PC-3 (cell line): Measurements from ENCODE around the gene AKR7A2. TPM values are rescaled to one million over a fixed set of nuclear protein-coding genes. Genes with fewer than 3 reads are reported as not detected.

Source experiments
- ATAC-seq: fragments of 200-7000 bp; cut with Tn5 transposase; 2 replicates; pipeline ENCODE4 v1.9.1; 2020; ENCODE audit warnings: mild to moderate bottlenecking, moderate library complexity
- BruUV-seq: library from RNA; stranded (reverse); fragments of 400-500 nt; replicated peaks from 2 replicates; lab custom pipeline; 2021; lab: Mats Ljungman, UMichigan
- CTCF ChIA-PET: fragments of 300-600 bp; sonication (Branson Sonifier 250); formaldehyde crosslinking; loops from one replicate; lab custom pipeline; 2022; ENCODE audit warnings: antibody characterized with exemption; lab: Charles Lee
- POLR2A ChIA-PET: fragments of 300-600 bp; sonication (Branson Sonifier 250); formaldehyde crosslinking; loops from one replicate; lab custom pipeline; 2022; ENCODE audit warnings: antibody characterized with exemption; ENCODE audit not compliant: unreplicated experiment; lab: Charles Lee
- DNase-seq: peaks from one replicate; pipeline ENCODE4 v3.0.0-alpha.2; 2015
- H2AFZ ChIP-seq: fragments of 300-600 bp; sonication (generic); 2 replicates; pipeline ENCODE4 v1.6.0; 2016; ENCODE audit warnings: antibody characterized with exemption, low read length
- H3F3A ChIP-seq: fragments of 300-600 bp; sonication (generic); one replicate; pipeline ENCODE4 v1.6.0; 2017; ENCODE audit warnings: antibody characterized with exemption, low read length, control low read depth, mild to moderate bottlenecking; ENCODE audit not compliant: unreplicated experiment
- H3K27ac ChIP-seq: fragments of 300-600 bp; sonication (generic); 2 replicates; pipeline ENCODE4 v1.5.1; 2016; ENCODE audit warnings: mild to moderate bottlenecking, low read length
- H3K27me3 ChIP-seq: fragments of 300-600 bp; sonication (generic); 2 replicates; pipeline ENCODE4 v1.6.1; 2016; ENCODE audit warnings: low read length, mixed read lengths
- H3K36me3 ChIP-seq: fragments of 300-600 bp; sonication (generic); 2 replicates; pipeline ENCODE4 v1.6.1; 2016; ENCODE audit warnings: low read depth, mixed run types, low read length, mixed read lengths
- H3K4me1 ChIP-seq: fragments of 300-600 bp; sonication (generic); 2 replicates; pipeline ENCODE4 v1.5.1; 2016; ENCODE audit warnings: low read length; ENCODE audit not compliant: insufficient read depth
- H3K4me2 ChIP-seq: fragments of 300-600 bp; sonication (generic); 2 replicates; pipeline ENCODE4 v1.6.0; 2016; ENCODE audit warnings: low read length
- H3K4me3 ChIP-seq: fragments of 300-600 bp; sonication (generic); 2 replicates; pipeline ENCODE4 v1.5.1; 2016; ENCODE audit warnings: mild to moderate bottlenecking, low read length, mixed read lengths
- H3K79me2 ChIP-seq: fragments of 300-600 bp; sonication (generic); 2 replicates; pipeline ENCODE4 v1.6.1; 2017; ENCODE audit warnings: low read length, mixed read lengths
- H3K9ac ChIP-seq: fragments of 300-600 bp; sonication (generic); 2 replicates; pipeline ENCODE4 v1.6.0; 2016; ENCODE audit warnings: mild to moderate bottlenecking, low read length
- H3K9me2 ChIP-seq: fragments of 300-600 bp; sonication (generic); replicated peaks from 2 replicates; pipeline ENCODE4 v1.6.1; 2016; ENCODE audit warnings: mixed run types, low read length, mixed read lengths
- H3K9me3 ChIP-seq: fragments of 300-600 bp; sonication (generic); 2 replicates; pipeline ENCODE4 v1.6.1; 2016; ENCODE audit warnings: low read length, mixed read lengths
- H4K20me1 ChIP-seq: fragments of 300-600 bp; sonication (generic); 2 replicates; pipeline ENCODE4 v1.6.1; 2016; ENCODE audit warnings: low read length, mixed read lengths
- EZH2 ChIP-seq: fragments of 300-600 bp; sonication (generic); IDR thresholded peaks from one replicate; pipeline ENCODE4 v1.6.1; 2017; ENCODE audit warnings: antibody characterized with exemption, mild to moderate bottlenecking, low read length; ENCODE audit not compliant: unreplicated experiment
- EZH2phosphoT487 ChIP-seq: fragments of 300-600 bp; sonication (generic); IDR thresholded peaks from 2 replicates; pipeline ENCODE4 v1.6.1; 2018; ENCODE audit warnings: mild to moderate bottlenecking, antibody characterized with exemption, low read length, borderline replicate concordance
- intact Hi-C: fragments of 100-400 bp; cut with micrococcal nuclease; formaldehyde crosslinking; loops from 2 replicates; pipeline ENCODE4 v1.9.0; 2023
- total RNA-seq: library from RNA; depleted of rRNA; stranded (reverse); fragments of >200 nt; gene quantifications from 2 replicates; pipeline ENCODE4 v1.2.3, GENCODE V29; 2014
- TF ChIP-seq, protein P1 (sequence below): fragments of 300-600 bp; sonication (generic); conservative IDR thresholded peaks from 2 replicates; pipeline ENCODE4 v1.5.1; 2017; ENCODE audit warnings: antibody characterized with exemption, low read depth, mild to moderate bottlenecking, low read length

Gene AKR7A2
- total RNA-seq, 1 experiment from 2014 or later, result 63.3 TPM

GRCh38 chr1:19331262-19331878, 19.4 kb upstream of the AKR7A2 start:
- Histone ChIP-seq H3K27me3 (no peaks in the 10 kb centered on the region), H3K4me1 (peaks cover 9% of the 10 kb centered on the region), H4K20me1 (no peaks in the 10 kb centered on the region), H3K27ac (no peak overlapping the region), H3K4me2 (no peak overlapping the region), H3K36me3 (no peaks in the 10 kb centered on the region), H3K9ac (no peak overlapping the region), H3F3A (no peaks in the 10 kb centered on the region), H3K79me2 (no peaks in the 10 kb centered on the region), H3K4me3 (no peak overlapping the region), H2AFZ (no peak overlapping the region), H3K9me2 (no peaks in the 10 kb centered on the region), H3K9me3 (no peaks in the 10 kb centered on the region)
- intact Hi-C loops, result no loop called here
- ATAC-seq (no peak), DNase-seq (no peak)
- CTCF ChIA-PET, result no interaction called here
- POLR2A ChIA-PET, result no interaction called here
- BruUV-seq, result no TSS peak
- TF ChIP-seq EZH2phosphoT487, result no peak
- TF ChIP-seq, protein P1, sequence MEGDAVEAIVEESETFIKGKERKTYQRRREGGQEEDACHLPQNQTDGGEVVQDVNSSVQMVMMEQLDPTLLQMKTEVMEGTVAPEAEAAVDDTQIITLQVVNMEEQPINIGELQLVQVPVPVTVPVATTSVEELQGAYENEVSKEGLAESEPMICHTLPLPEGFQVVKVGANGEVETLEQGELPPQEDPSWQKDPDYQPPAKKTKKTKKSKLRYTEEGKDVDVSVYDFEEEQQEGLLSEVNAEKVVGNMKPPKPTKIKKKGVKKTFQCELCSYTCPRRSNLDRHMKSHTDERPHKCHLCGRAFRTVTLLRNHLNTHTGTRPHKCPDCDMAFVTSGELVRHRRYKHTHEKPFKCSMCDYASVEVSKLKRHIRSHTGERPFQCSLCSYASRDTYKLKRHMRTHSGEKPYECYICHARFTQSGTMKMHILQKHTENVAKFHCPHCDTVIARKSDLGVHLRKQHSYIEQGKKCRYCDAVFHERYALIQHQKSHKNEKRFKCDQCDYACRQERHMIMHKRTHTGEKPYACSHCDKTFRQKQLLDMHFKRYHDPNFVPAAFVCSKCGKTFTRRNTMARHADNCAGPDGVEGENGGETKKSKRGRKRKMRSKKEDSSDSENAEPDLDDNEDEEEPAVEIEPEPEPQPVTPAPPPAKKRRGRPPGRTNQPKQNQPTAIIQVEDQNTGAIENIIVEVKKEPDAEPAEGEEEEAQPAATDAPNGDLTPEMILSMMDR, result no peak
- TF ChIP-seq EZH2, result no peak

DNA sequence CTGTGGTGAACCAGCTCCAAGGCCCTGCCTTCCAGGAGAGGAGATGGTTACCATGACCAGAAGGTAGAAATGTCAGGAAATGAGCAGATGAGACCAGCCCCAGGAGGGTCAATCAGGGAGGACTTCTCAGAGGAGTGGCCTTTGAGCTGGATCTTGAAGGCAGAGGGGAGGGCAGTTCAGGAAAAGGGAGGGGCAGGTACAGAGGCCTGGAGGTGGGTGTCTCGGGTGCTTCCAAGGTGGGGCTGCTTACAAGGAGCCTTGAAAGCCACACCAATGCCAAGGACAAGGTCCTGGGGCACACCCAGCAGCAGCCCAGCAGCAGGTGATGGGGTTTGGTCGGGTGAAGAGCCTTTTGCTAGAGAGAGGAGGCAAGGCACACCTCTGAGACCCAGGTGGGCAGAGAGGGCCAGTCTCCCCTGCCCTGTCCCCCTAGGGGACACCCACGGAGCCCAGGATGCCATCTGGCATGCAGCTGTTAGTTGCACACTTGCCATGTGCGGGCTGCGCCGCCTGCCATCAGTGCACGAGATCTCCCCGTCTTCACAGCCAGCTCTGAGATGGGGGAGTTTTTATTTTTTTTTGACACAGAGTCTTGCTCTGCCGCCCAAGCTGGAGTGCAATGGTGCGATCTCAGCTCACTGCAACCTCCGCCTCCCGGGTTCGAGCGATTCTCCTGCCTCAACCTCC, 18.6 kb upstream of the AKR7A2 start:
- DNase-seq (no peak), ATAC-seq (no peak)
- Histone ChIP-seq H3K9ac (no peak overlapping the region), H3K36me3 (no peaks in the 10 kb centered on the region), H3K4me3 (no peak overlapping the region), H3K9me2 (no peaks in the 10 kb centered on the region), H3K4me2 (no peak overlapping the region), H3K4me1 (peaks cover 3% of the 10 kb centered on the region; the same call in 1 of the 2 replicates), H3K9me3 (no peaks in the 10 kb centered on the region), H2AFZ (no peak overlapping the region), H3K79me2 (no peaks in the 10 kb centered on the region), H4K20me1 (no peaks in the 10 kb centered on the region), H3K27me3 (no peaks in the 10 kb centered on the region), H3K27ac (no peak overlapping the region), H3F3A (no peaks in the 10 kb centered on the region)
- no TSS peak for BruUV-seq
- intact Hi-C loops, result no loop called here
- TF ChIP-seq, protein P1, result no peak
- TF ChIP-seq EZH2phosphoT487 (no peak), EZH2 (no peak)
- CTCF ChIA-PET, result no interaction called here
- POLR2A ChIA-PET, result interaction anchor here (0.6 kb wide), 1 partner anchor 174 kb away, joined by 5 read pairs; no protein-coding TSS in a partner anchor

- Histone ChIP-seq H3F3A (no peaks in the 10 kb centered on the region), H3K9ac (no peak overlapping the region), H3K4me1 (peaks cover 3% of the 10 kb centered on the region; the same call in 1 of the 2 replicates), H2AFZ (no peak overlapping the region), H3K36me3 (no peaks in the 10 kb centered on the region), H3K9me3 (no peaks in the 10 kb centered on the region), H3K4me3 (no peak overlapping the region), H3K9me2 (no peaks in the 10 kb centered on the region), H3K79me2 (no peaks in the 10 kb centered on the region), H3K4me2 (no peak overlapping the region), H4K20me1 (no peaks in the 10 kb centered on the region), H3K27me3 (no peaks in the 10 kb centered on the region), H3K27ac (no peak overlapping the region)
- intact Hi-C loops, result no loop called here
- ATAC-seq (no peak), DNase-seq (no peak)
- no TSS peak for BruUV-seq
- ChIA-PET POLR2A (interaction anchor here (0.6 kb wide), 1 partner anchor 173 kb away, joined by 5 read pairs; no protein-coding TSS in a partner anchor), CTCF (no interaction called here)
- no peak for TF ChIP-seq EZH2
- TF ChIP-seq, protein P1, result no peak
- TF ChIP-seq EZH2phosphoT487, result no peak
Observed at GRCh38 chr1:19329611-19330010, 17.7 kb upstream of the AKR7A2 start.
